ENCODE measurements around the gene MRC2.

Gene MRC2

GRCh38 chr17:62641951-62642350 lies 14.5 kb downstream of the MRC2 start:
- no peak for DNase-seq

GRCh38 chr17:62643496-62643895 lies 16.0 kb downstream of the MRC2 start:
- no peak for DNase-seq

DNA sequence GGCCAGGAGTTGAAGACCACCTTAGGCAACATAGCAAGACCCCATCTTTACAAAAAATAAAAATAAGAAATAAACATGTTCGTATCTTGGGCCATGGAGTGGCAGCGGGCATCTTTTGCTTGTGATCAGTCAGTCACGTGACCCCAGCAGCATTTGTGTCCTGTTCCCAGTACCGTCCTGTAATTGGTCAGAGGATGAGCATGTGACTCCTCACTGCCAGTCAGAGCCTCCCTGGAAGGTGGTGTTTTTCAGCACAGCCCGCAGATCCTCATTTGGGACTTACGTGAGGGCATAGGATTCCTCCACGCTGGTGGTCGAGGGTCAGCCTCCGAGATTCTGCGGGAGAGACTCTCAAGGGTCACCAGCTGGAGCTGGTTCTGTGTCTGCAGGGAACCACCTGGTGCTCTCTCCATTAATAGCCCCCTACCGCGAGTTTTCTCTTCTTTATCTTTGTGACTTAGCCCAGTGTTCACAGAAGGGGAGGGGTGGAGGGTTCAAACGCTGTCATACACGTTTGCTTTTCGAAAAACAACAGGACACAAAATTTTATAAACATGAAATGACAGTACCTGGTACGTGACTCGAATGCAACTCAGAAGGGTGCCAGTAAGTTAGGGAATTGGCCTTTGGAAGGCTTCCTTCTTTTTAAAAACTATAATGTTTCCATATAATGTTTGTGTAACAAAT lies 17.2 kb downstream of the MRC2 start:
- DNase-seq = no peak

DNA sequence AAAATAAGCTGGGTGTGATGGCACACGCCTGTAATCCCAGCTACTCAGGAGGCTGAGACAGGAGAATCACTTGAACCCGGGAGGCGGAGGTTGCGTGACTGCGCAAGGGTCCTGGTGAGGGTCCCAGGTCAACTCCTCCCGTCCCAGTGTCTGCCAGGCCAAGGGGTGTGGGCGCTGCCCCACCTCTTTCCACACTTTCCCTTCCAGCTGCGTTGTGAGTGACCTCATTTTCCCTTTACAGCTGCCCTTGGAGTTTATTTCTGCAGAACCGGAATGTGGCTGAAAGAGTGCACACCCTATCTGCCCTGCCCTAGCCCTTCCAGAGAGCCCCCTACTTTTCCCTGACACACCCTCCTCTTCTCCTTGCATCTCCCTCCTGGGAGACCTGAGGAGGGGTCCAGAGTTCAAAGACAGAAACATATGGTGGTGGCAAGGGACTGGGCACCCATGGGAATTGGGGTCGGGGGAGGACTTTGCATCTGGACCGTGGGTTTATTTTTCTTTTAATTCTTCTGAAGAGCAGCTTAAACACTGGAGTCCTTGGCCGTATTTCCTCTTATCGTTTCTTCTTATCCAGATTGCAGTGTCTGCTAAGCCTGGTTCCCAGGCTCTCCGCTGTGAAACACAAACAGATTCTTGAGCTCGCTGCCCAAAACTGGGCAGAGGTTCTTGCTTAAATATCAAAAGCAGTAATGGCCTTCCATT lies 20.9 kb downstream of the MRC2 start:
- DNase-seq = no peak

DNA sequence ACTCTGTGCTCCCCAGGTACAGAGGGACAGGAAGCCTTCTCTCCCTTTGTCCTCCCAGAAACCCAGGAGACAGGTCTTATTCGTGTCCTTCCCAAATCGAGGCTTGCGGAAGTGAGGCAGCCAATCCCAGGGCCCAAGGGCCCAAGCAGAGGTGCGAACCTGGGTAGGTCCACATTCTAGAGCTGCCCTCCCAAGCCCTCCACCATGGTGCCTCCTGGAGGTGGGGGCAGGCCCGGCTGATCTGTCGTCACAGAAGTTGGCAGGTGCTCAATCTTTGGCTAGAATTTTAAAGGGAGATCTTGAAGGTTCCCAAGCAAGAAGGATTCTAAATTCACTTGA lies 21.5 kb downstream of the MRC2 start:
- DNase-seq = no peak

GRCh38 chr17:62649570-62649969 lies 22.1 kb downstream of the MRC2 start:
- no peak for DNase-seq

DNA sequence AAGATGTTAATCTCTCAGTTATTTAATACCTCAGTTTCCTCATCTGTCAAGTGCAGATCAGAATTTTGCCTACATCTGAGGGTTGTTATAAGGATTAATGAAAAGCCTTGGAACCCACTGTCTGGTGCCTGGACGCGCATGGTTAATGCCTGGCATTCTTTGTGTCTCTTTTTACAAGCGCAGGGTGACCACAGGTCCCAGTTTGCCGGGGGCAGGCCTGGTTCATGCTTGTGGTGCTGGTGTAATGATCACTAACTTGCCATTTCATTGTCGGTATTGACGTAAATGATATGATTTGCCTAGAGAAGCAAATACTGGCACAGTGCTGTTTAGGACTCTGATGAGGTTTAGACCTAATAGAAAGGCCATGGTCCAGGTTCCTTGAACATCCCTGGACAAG lies 23.1 kb downstream of the MRC2 start:
- no peak for DNase-seq

- peak; percentile 68 for DNase-seq
Observed at GRCh38 chr17:62652251-62653001, 25.0 kb downstream of the MRC2 start.

- DNase-seq = peak; percentile 52
Observed at GRCh38 chr17:62653002-62653825, 25.7 kb downstream of the MRC2 start.

DNA sequence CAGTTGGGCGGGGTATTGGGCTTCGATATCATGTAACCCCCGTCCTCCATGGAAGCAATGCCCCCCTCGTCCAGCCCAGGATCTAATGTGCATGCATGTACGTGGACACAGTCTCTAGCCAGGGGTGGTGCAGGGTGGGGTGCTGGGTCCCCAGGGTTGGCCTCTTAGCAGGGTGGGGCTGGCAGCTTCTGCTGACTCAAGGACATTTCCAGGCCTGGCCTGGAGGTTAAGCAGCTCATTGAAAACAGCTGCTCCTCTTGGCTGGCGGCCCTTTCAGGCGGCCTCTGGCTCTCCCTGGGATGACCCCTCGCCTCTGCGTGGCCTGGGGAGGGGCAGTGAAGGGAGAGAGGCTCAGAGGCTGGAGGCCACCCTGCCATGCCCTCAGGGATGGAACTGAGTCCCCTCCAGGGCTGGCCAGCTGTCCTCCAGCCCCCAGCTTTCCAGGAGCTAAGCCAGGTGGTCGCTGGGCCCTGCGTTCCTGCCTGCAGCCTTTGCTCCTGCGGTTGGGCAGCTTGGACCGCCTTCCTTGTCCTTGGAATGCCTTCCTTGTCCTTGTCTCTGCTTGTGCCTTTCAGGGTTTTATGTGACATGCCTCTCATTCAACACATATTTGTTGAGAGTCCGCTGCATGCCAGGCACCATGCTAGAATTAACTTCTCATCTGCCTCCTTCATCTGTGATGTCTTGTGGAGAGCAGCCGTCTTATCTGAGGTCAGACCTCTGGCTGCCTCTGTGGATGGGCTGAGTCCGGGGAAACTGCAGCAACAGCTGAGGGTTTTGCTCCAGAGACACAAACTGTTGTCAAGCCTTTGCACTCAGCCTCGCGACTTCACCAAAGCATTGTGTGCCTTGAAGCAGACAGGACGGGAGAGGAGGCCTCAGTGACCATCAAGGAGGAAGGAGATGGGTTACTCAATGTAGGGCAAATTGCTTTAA lies 26.6 kb downstream of the MRC2 start:
- peak; percentile 41 for DNase-seq

GRCh38 chr17:62655656-62656055 lies 28.2 kb downstream of the MRC2 start:
- no peak for DNase-seq

GRCh38 chr17:62656446-62656845 lies 29.0 kb downstream of the MRC2 start:
- no peak for DNase-seq

GRCh38 chr17:62657145-62657665 lies 29.7 kb downstream of the MRC2 start:
- no peak for DNase-seq

DNA sequence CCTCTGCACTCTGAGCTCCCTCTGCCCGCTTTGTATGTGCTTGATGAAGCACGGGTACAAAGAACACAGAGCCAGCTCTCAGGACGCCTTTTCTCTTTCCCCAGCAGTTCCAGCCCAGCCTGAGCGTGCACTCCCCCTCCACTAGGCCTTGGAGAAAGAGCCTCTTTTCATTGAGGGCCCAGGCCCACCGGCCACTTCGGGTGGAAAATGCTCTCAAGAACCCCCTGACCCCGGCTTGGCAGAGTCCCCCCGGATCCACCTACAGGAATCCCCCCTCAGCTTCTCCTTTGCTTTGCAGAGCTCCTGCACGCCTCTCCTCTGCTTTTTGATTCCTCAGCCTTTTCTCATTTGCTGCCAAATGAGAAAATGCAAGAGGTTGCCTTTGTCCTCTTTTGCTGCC lies 30.2 kb downstream of the MRC2 start:
- DNase-seq = no peak

GRCh38 chr17:62658136-62658920 lies 30.9 kb downstream of the MRC2 start:
- no peak for DNase-seq

DNA sequence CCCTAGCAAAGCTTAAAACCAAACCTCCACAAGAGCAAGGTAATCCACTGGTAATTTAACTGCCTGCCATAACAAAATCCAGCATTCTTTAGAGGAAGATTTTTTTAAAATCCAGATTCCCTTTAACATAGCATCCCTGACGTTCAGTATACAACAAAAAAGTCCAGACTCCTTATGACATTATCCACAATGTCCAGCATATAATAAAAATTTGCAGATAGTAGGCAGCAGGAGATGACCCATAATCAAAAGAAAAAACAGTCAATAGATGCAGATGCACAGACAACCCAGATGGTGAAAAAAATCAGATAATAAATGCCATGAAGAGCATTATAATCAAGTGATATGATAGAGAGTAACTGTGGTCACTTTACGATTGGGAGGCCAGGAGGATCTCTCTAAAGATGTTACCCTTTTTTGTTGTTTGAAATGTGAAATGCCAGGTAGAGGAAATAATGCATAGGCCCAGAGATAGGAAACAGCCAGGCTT lies 33.2 kb downstream of the MRC2 start:
- no peak for DNase-seq

GRCh38 chr17:62661337-62661736 lies 33.9 kb downstream of the MRC2 start:
- no peak for DNase-seq

DNA sequence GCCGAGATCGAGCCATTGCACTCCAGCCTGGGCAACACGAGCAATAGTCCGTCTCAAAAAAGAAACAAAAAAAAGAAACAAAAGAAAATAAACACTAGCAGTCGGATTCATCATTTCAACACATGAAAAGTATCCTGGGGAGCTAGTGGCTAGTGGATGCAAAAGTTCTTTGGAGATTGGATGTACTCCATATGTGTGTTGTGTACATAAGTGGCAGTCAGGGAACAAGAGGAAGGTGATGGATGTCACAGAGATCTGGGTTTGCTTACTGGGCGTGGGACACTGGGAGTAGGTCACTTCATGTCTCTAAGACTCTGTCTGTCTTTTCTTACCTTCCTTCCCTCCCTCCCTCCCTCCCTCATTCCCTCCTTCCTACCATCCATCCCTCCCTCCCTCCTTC lies 35.4 kb downstream of the MRC2 start:
- no peak for DNase-seq

GRCh38 chr17:62663304-62663703 lies 35.8 kb downstream of the MRC2 start:
- no peak for DNase-seq

DNA sequence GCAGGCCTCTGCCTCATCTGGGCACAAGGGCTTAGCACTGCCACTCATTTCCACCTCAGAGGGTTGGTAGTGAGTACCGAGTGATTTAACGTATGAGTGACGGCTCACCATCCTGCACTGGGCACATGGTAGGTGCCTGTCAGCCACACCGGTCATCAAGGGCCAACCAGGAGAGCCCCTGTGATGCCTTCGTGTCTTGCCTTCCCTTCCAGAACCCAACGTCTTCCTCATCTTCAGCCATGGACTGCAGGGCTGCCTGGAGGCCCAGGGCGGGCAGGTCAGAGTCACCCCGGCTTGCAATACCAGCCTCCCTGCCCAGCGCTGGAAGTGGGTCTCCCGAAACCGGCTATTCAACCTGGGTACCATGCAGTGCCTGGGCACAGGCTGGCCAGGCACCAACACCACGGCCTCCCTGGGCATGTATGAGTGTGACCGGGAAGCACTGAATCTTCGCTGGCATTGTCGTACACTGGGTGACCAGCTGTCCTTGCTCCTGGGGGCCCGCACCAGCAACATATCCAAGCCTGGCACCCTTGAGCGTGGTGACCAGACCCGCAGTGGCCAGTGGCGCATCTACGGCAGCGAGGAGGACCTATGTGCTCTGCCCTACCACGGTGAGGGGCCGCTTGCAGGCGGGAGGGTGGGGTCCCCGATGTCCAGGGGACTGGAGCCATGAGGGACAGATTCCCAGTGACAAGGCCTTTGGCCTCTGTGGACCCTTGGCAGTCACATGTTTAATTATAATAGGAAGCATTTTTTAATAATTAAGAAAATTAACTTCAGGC lies 37.1 kb downstream of the MRC2 start:
- DNase-seq = no peak
